Activated CD4-positive, alpha-beta memory T cell treated with anti-CD3 and anti-CD28 coated beads for 36 hours (primary cell): ENCODE results near the gene DNLZ. TPM values are rescaled to one million over a fixed set of nuclear protein-coding genes. Genes with fewer than 3 reads are reported as not detected.
"Not testable (repeated sequence)": the region's sequence is repeated elsewhere in the genome, so short reads cannot be mapped to it uniquely, and the experiment has no call there.

Experiments
- CTCF ChIA-PET: fragments of 350-600 bp; sonication (Branson Sonifier 250); formaldehyde crosslinking; loops from one replicate; lab custom pipeline; 2021; ENCODE audit warnings: antibody characterized with exemption, inconsistent platforms; lab: Charles Lee
- POLR2A ChIA-PET: fragments of 350-600 bp; sonication (Branson Sonifier 250); formaldehyde crosslinking; loops from one replicate; lab custom pipeline; 2021; ENCODE audit warnings: antibody characterized with exemption; lab: Charles Lee
- DNase-seq: peaks from one replicate; pipeline ENCODE4 v3.0.0-alpha.2; 2020
- H3K27ac Mint-ChIP-seq: one replicate; pipeline ENCODE4 v1.8.0; 2021; ENCODE audit warnings: mixed read lengths
- H3K27me3 Mint-ChIP-seq: one replicate; pipeline ENCODE4 v1.8.0; 2021; ENCODE audit warnings: mixed read lengths
- H3K36me3 Mint-ChIP-seq: one replicate; pipeline ENCODE4 v1.8.0; 2021; ENCODE audit warnings: mixed read lengths
- H3K4me1 Mint-ChIP-seq: one replicate; pipeline ENCODE4 v1.8.0; 2021; ENCODE audit warnings: low read depth, mixed read lengths
- H3K4me3 Mint-ChIP-seq: one replicate; pipeline ENCODE4 v1.8.0; 2021; ENCODE audit warnings: mild to moderate bottlenecking, mixed read lengths
- H3K9me3 Mint-ChIP-seq: one replicate; pipeline ENCODE4 v1.8.0; 2021; ENCODE audit warnings: mixed read lengths
- intact Hi-C: fragments of 100-400 bp; cut with micrococcal nuclease; formaldehyde crosslinking; loops from one replicate; pipeline ENCODE4 v1.15.1; 2023
- total RNA-seq, 2 experiments: library from RNA; stranded (reverse); gene quantifications; one replicate each; pipeline ENCODE4 v1.2.3, GENCODE V29; 2021

DNLZ gene
- total RNA-seq, 2 experiments from 2014 or later, result 14.5 to 15.2 TPM

DNA sequence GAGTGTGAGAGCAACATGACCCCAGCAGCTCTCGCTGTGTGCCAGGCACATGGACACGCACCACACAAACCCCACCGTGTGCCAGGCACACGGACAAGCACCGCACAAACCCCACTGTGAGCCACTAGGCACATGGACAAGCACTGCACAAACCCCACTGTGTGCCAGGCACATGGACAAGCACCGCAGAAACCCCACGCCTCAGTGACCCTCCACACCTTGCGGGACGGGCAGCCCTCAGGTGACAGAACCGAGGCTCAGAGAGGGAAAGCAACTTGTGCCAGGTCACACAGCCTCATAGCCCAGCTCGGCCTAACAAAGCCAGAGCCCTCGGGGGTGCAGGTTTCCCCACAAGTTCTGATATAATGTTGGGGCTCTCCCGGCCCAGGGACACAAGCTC lies 38.2 kb downstream of the DNLZ start:
- H3K27me3 Mint-ChIP-seq, result no peaks in the 10 kb centered on the region
- no peak for DNase-seq
- no peaks in the 10 kb centered on the region for H3K36me3 Mint-ChIP-seq
- CTCF ChIA-PET, result interaction anchor here (1.2 kb wide), 2 partner anchors 38 to 41 kb away, joined by 3 read pairs; no protein-coding TSS in a partner anchor
- intact Hi-C loops, result no loop called here
- no peaks in the 10 kb centered on the region for H3K9me3 Mint-ChIP-seq
- no peak overlapping the region for H3K27ac Mint-ChIP-seq
- peaks cover 4% of the 10 kb centered on the region for H3K4me1 Mint-ChIP-seq
- POLR2A ChIA-PET, result no interaction called here
- no peak overlapping the region for H3K4me3 Mint-ChIP-seq

DNA sequence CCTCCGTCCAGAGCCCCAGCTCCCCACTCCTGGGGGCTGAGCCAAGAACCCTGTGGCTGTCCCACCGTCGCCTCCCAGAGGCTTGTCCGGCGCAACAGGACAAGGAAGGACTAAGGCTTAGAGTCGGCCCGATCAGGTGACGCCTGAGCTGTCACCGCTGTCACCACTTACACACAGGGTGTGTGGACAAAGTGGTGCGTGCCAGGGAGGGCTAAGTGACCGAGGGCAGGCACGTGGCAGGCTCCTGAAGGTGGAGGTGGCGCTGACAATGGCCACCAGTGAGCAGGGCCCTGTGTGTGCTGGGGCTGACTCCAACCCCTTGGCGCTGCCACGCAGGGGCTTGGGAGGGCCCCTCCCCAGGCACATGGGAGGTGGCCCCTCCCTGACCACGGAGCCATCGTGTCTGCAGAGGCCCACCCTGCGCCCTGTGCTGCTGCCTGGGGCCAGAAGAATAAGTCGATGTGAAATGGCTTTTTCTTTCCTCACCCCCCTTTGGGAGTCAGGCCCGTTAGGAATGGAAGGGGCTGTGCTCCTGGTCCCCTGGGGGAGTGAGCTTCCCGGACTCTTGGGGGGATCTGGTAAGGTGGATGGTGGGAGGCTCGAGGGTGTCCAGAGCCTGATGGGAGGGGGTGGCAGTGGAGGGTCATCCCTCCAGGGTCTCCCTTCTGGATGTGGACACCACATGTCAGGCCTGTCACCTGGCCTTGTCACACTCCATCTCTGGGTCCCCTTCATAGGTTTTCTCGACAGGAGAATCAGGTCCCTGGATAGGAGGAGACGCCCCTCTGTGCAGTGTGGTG lies 38.8 kb downstream of the DNLZ start:
- no peak overlapping the region for H3K4me3 Mint-ChIP-seq
- intact Hi-C loops, result no loop called here

DNA sequence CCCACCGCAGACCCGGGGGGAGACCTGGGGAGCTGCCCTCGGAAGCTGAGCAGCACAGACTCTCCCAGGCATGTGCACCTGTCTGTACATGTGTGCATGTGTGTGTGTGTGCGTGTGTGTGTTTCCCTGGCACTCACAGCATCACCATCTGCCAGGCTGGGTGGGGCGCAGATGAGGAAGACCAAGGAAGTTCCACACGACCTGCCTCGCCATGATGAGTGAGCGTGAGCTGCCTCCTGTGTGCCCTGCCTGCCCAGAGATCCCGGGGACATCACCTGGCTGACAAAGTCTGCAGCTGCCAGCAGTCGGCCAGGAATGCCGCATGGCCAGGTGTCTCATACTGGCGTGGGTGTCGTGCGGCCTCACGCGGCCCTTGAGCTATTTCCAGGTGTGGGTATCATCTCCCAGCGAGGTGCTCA lies 40.2 kb downstream of the DNLZ start:
- intact Hi-C loops, result no loop called here
- Mint-ChIP-seq H3K36me3 (no peaks in the 10 kb centered on the region), H3K9me3 (no peaks in the 10 kb centered on the region), H3K4me3 (no peak overlapping the region), H3K27me3 (no peaks in the 10 kb centered on the region), H3K4me1 (no peaks in the 10 kb centered on the region), H3K27ac (no peak overlapping the region)
- ChIA-PET CTCF (interaction anchor here (0.7 kb wide), 1 partner anchor 162 kb away, joined by 3 read pairs; no protein-coding TSS in a partner anchor), POLR2A (no interaction called here)
- no peak for DNase-seq

More for the DNA sequence above, 38.8 kb downstream of the DNLZ start:
- ChIA-PET POLR2A (no interaction called here), CTCF (no interaction called here)
- Mint-ChIP-seq H3K36me3 (no peaks in the 10 kb centered on the region), H3K27ac (no peak overlapping the region), H3K27me3 (no peaks in the 10 kb centered on the region), H3K4me1 (peaks cover 4% of the 10 kb centered on the region), H3K9me3 (no peaks in the 10 kb centered on the region)
- DNase-seq, result no peak

DNA sequence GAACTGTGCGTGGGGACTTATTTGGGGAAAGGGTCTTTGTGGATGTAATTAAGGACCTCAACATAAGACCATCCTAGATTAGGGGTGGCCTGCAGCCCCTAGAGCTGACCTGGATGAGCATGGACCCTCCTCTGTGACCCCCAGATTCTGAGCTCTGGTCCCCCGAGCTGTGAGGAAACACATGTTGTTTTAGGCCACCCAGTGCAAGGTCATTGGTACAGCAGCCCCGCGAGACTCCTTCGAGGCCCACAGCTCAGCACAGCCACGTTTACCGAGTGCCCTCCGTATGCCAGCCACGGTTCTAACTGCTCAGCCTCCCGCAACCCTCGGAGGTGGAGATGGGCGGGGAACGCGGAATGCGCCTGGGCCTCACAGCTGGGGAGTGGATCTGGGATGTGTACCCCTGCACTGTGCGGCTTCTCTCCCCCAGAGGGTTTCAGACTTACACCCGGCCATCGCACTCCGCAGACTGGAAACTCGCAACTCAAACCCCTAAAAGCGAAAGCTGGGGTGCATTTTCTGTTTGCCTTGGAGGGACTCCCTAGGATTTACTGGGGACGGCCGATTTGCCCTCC lies 40.7 kb downstream of the DNLZ start:
- intact Hi-C loops, result no loop called here
- Mint-ChIP-seq H3K27me3 (no peaks in the 10 kb centered on the region), H3K36me3 (no peaks in the 10 kb centered on the region), H3K4me1 (no peaks in the 10 kb centered on the region), H3K4me3 (no peak overlapping the region), H3K27ac (no peak overlapping the region), H3K9me3 (no peaks in the 10 kb centered on the region)
- DNase-seq, result no peak
- ChIA-PET CTCF (interaction anchor here (0.7 kb wide), 1 partner anchor 162 kb away, joined by 3 read pairs; no protein-coding TSS in a partner anchor), POLR2A (no interaction called here)

DNA sequence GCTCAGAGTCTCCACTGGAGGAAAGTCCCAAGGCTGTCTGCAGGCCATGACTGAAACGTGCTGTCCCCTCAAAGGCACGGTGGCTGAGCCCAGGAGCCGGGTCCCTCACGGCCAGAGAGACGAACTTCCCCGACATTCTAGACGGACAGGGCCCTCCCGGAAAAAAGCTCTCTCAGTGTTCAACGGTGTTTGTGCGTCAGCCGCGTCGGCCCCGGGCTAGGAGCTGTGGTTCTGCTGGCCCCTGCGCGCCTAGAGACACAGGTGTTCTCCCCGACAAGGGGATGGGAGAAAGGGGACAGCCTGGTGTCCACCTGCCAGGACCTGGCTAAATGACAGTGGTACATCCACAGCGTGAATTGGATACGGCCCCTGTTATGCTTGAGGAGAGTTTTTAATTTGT lies 42.0 kb downstream of the DNLZ start:
- DNase-seq, result no peak
- no peaks in the 10 kb centered on the region for H3K9me3 Mint-ChIP-seq
- no peak overlapping the region for H3K27ac Mint-ChIP-seq
- POLR2A ChIA-PET, result no interaction called here
- no peaks in the 10 kb centered on the region for H3K36me3 Mint-ChIP-seq
- no peak overlapping the region for H3K4me3 Mint-ChIP-seq
- CTCF ChIA-PET, result no interaction called here
- no peaks in the 10 kb centered on the region for H3K27me3 Mint-ChIP-seq
- intact Hi-C loops, result no loop called here
- H3K4me1 Mint-ChIP-seq, result no peaks in the 10 kb centered on the region

DNA sequence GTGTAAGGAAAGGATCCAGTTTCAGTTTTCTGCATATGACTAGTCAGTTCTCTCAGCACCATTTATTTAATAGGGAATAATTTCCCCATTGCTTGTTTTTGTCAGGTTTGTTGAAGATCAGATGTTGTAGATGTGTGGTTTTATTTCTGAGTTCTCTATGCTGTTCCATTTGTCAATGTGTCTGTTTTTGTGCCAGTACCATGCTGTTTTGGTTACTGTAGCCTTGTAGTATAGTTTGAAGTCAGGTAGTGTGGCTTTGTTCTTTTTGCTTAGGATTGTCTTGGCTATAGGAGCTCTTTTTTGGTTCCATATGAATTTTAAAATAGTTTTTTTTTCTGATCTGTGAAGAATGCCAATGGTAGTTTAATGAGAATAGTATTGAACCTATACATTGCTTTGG lies 42.6 kb downstream of the DNLZ start:
- H3K9me3 Mint-ChIP-seq, H3K27me3 Mint-ChIP-seq, DNase-seq, H3K4me1 Mint-ChIP-seq, H3K36me3 Mint-ChIP-seq, POLR2A ChIA-PET, intact Hi-C loops, CTCF ChIA-PET, H3K4me3 Mint-ChIP-seq, H3K27ac Mint-ChIP-seq: not testable (repeated sequence)

DNA sequence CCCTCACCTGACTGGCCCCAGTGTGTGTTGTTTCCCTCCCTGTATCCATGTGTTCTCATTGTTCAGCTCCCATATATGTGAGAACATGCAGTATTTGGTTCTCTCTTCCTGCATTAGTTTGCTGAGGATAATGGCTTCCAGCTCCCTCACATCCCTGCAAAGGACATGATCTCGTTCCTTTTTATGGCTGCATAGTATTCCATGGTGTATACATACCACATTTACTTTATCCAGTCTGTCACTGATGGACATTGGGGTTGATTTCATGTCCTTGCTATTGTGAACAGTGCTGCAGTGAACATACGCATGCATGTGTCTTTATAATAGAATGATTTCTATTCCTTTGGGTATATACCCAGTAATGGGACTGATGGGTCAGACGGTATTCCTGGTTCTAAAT lies 43.6 kb downstream of the DNLZ start:
- DNase-seq, H3K9me3 Mint-ChIP-seq, H3K27ac Mint-ChIP-seq, POLR2A ChIA-PET, H3K4me3 Mint-ChIP-seq, intact Hi-C loops, CTCF ChIA-PET, H3K27me3 Mint-ChIP-seq, H3K4me1 Mint-ChIP-seq, H3K36me3 Mint-ChIP-seq: not testable (repeated sequence)

DNA sequence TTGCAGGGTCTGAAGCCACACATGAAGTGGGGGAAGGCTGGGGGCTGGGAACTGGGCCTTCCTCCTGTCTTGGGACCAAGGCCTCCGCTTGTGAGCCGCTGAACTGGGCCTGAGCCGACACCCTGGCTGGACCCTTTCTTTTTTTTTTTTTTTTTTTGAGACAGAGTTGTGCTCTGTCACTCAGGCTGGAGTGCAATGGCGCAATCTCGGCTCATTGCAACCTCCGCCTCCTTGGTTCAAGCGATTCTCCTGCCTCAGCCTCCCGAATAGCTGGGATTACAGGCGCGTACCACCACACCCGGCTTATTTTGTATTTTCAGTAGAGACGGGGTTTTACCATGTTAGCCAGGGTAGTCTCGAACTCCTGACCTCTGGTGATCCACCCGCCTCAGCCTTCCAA lies 44.3 kb downstream of the DNLZ start:
- DNase-seq, H3K27me3 Mint-ChIP-seq, intact Hi-C loops, H3K27ac Mint-ChIP-seq, H3K4me1 Mint-ChIP-seq, H3K4me3 Mint-ChIP-seq, POLR2A ChIA-PET, H3K36me3 Mint-ChIP-seq, CTCF ChIA-PET: not testable (repeated sequence)
- peaks cover 16% of the 10 kb centered on the region for H3K9me3 Mint-ChIP-seq

DNA sequence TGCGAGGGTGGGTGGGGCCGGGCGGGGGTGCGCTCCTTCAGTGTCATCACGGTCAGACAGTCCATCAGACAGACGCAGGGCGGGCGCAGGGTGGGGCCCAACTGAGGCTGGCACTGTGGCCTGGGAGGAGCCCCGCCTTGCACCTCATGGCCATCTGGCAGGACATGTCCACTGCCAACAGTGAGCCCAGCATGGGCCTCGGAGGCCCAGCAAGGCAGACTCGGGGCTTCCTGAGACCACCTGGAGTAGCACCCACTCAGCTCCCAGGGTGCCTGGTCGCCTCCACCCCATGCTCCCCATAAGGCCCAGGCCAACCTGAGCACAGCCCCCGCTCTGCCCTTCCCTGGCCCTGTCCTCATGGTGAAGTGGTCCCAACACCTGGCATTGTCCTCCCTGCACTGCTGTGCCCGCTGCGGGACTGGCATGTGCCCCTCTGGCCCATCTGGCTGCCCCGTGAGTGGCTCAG lies 44.7 kb downstream of the DNLZ start:
- POLR2A ChIA-PET, result no interaction called here
- DNase-seq, result no peak
- Mint-ChIP-seq H3K9me3 (peaks cover 16% of the 10 kb centered on the region), H3K27ac (no peak overlapping the region), H3K4me1 (no peaks in the 10 kb centered on the region), H3K4me3 (no peak overlapping the region), H3K27me3 (no peaks in the 10 kb centered on the region), H3K36me3 (no peaks in the 10 kb centered on the region)
- intact Hi-C loops, result no loop called here
- CTCF ChIA-PET, result no interaction called here

DNA sequence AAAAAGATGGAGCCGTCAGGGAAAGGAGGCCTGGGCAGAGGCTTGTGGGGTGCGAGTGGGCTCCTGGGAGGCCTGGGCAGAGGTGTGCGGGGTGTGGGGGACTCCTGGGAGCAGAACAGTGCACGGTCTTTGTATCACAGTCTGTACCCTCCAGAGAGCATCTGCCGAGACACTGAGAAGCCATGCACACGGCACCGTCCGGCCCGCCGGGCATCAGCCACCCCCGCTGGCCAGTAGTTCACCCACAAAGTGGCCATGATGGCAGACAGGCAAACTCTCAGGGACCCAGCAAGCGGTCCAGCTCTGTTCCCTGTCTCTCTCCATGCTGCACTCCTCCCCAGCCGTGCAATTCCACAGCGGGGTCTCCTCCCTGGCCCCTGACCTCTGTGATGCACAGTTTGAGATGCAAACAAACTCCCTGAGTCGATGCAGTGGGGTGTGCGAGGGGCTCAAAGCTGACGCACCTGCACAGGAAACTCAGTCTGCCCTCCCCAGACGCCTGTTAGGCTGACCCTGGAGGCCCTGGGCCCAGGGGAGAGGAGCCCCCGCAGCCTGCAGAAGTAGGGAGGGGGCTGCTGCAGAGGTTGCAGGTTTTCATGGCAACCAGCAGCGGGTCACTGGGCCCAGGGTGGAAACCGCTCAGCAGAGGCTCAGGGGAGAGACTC lies 45.3 kb downstream of the DNLZ start:
- no peak for DNase-seq
- POLR2A ChIA-PET, result no interaction called here
- no peaks in the 10 kb centered on the region for H3K36me3 Mint-ChIP-seq
- no peak overlapping the region for H3K4me3 Mint-ChIP-seq
- H3K4me1 Mint-ChIP-seq, result no peaks in the 10 kb centered on the region
- peaks cover 16% of the 10 kb centered on the region for H3K9me3 Mint-ChIP-seq
- intact Hi-C loops, result no loop called here
- CTCF ChIA-PET, result no interaction called here
- no peaks in the 10 kb centered on the region for H3K27me3 Mint-ChIP-seq
- no peak overlapping the region for H3K27ac Mint-ChIP-seq

DNA sequence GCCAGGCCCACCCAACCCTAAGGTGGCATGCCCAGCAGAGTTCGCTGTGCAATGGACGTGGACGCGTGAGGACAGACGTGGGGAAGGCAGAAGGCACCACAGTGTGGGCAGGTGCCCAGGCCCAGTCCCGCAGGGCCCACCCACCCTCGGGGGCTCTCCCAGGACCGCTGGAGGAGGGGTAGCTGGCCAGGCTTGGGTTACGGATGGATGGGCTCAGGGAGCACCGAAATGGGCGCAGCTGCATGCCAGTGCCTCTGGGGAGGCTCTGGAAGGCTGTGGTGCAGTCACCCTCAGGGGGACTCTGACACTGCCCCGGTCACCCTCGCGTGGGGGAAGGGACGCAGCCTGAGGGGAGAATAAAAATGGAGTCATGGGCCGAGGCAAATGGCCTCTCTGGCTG lies 45.8 kb downstream of the DNLZ start:
- intact Hi-C loops, result no loop called here
- no peak overlapping the region for H3K27ac Mint-ChIP-seq
- H3K27me3 Mint-ChIP-seq, result no peaks in the 10 kb centered on the region
- no peaks in the 10 kb centered on the region for H3K4me1 Mint-ChIP-seq
- CTCF ChIA-PET, result no interaction called here
- no peak overlapping the region for H3K4me3 Mint-ChIP-seq
- no peak for DNase-seq
- H3K9me3 Mint-ChIP-seq, result peaks cover 16% of the 10 kb centered on the region
- POLR2A ChIA-PET, result no interaction called here
- no peaks in the 10 kb centered on the region for H3K36me3 Mint-ChIP-seq

DNA sequence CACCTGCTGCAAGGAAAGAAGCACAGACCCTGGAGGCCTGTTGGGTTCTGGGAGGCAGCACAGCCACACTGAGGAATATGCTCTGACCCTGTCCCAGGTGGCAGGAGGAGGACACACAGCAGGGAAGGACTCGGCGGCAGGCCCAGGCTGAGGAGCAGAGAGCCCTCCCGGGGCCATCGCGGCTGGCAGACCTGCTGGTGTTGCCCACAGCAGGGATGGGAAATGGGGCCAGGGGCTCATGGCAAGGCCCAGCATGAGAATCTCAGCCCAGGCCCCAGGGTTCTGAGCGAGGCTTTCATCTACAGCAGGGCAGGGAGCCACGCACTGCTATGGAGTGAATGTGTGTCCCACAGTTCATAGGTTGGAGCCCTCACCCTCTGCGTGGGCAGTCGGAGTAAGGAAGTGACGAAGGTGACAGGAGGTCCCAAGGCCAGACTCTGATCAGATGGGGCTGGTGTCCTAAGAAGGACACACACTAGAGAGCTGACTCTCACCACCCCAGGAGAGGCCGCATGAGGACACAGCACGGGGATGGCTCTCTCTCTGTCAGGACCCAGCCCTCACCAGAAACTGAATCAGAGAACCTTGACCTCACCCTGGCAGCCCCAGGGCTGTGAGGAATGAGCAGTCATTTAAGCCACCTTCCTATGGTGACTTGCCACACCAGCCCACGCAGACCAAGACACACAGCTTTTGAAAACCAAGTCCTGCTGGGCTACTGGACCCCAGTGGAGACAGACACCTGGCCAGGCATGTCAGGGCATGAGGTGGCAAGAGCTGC lies 46.5 kb downstream of the DNLZ start:
- no peaks in the 10 kb centered on the region for H3K4me1 Mint-ChIP-seq
- no peak for DNase-seq
- no peaks in the 10 kb centered on the region for H3K36me3 Mint-ChIP-seq
- no peak overlapping the region for H3K4me3 Mint-ChIP-seq
- peaks cover 16% of the 10 kb centered on the region for H3K9me3 Mint-ChIP-seq
- ChIA-PET CTCF (no interaction called here), POLR2A (no interaction called here)
- H3K27ac Mint-ChIP-seq, result no peak overlapping the region
- intact Hi-C loops, result no loop called here
- no peaks in the 10 kb centered on the region for H3K27me3 Mint-ChIP-seq
